Measurements from ENCODE around the gene HSD11B2. TPM values are rescaled to one million over a fixed set of nuclear protein-coding genes. Genes with fewer than 3 reads are reported as not detected.

HSD11B2 gene
- total and polyA plus RNA-seq, 3 experiments from 2014 or later = 1.1 to 1.5 TPM; not detected in 1

- H3K36me3 ChIP-seq (ENCODE audit: insufficient read depth, low read length) = no peaks in the 10 kb centered on the region
- H3K9me3 Mint-ChIP-seq = peaks cover 0 to 1% (median 0%) of the 10 kb centered on the region in 5 donors
- CTCF ChIA-PET = interaction anchor here (1.0 kb wide), 1 partner anchor 9 kb away, joined by 3 read pairs; no protein-coding TSS in a partner anchor
- POLR2A ChIA-PET = no interaction called here
- no peak overlapping the region for H3K4me3 ChIP-seq (ENCODE audit: low read length)
- no peak overlapping the region for H3K4me3 Mint-ChIP-seq
- H3K36me3 Mint-ChIP-seq = no peaks in the 10 kb centered on the region
- DNase-seq = no peak
- no peaks in the 10 kb centered on the region for H3K9me3 ChIP-seq (ENCODE audit: low read length)
- H3K4me1 Mint-ChIP-seq = no peaks in the 10 kb centered on the region
- peaks cover 21 to 51% of the 10 kb centered on the region in 2 donors for H3K27me3 Mint-ChIP-seq
- no peaks in the 10 kb centered on the region for H3K4me1 ChIP-seq (ENCODE audit: insufficient read depth, low read length)
- H3K27me3 ChIP-seq (ENCODE audit: insufficient read depth, low read length, poor library complexity, severe bottlenecking) = no peaks in the 10 kb centered on the region
- no peak overlapping the region for H3K27ac Mint-ChIP-seq
- no peak overlapping the region for H3K27ac ChIP-seq (ENCODE audit: low read depth, low read length)
Observed at GRCh38 chr16:67423611-67424260, 7.2 kb upstream of the HSD11B2 start.

- Histone ChIP-seq H3K4me1 (ENCODE audit: insufficient read depth, low read length) (no peaks in the 10 kb centered on the region), H3K27me3 (ENCODE audit: insufficient read depth, low read length, poor library complexity, severe bottlenecking) (no peaks in the 10 kb centered on the region), H3K4me3 (ENCODE audit: low read length) (no peak overlapping the region), H3K27ac (ENCODE audit: low read depth, low read length) (no peak overlapping the region), H3K9me3 (ENCODE audit: low read length) (no peaks in the 10 kb centered on the region), H3K36me3 (ENCODE audit: insufficient read depth, low read length) (no peaks in the 10 kb centered on the region)
- Mint-ChIP-seq H3K27me3 (peaks cover 24 to 55% of the 10 kb centered on the region in 2 donors), H3K4me3 (no peak overlapping the region), H3K9me3 (peaks cover 0 to 1% (median 0%) of the 10 kb centered on the region in 5 donors), H3K36me3 (no peaks in the 10 kb centered on the region), H3K27ac (no peak overlapping the region), H3K4me1 (no peaks in the 10 kb centered on the region)
- ChIA-PET CTCF (interaction anchor here (1.0 kb wide), 1 partner anchor 10 kb away, joined by 3 read pairs; no protein-coding TSS in a partner anchor), POLR2A (no interaction called here)
- DNase-seq = no peak
Observed at GRCh38 chr16:67424261-67424615, 6.7 kb upstream of the HSD11B2 start.

GRCh38 chr16:67425061-67425460, 5.9 kb upstream of the HSD11B2 start:
- Mint-ChIP-seq H3K27ac (no peak overlapping the region), H3K27me3 (peaks cover 29 to 57% of the 10 kb centered on the region in 2 donors)
- CTCF ChIA-PET = no interaction called here

GRCh38 chr16:67425580-67425979, 5.3 kb upstream of the HSD11B2 start:
- peaks cover 9% of the 10 kb centered on the region for H3K27me3 ChIP-seq (ENCODE audit: insufficient read depth, low read length, poor library complexity, severe bottlenecking)
- DNase-seq = no peak
- peaks cover 0 to 6% (median 5%) of the 10 kb centered on the region in 3 donors for H3K4me1 Mint-ChIP-seq
- no peaks in the 10 kb centered on the region for H3K36me3 ChIP-seq (ENCODE audit: insufficient read depth, low read length)
- H3K27ac Mint-ChIP-seq = no peak overlapping the region
- ChIA-PET POLR2A (interaction anchor here (0.6 kb wide), 1 partner anchor 1352 kb away, joined by 18 read pairs; no protein-coding TSS in a partner anchor), CTCF (no interaction called here)
- no peaks in the 10 kb centered on the region for H3K9me3 ChIP-seq (ENCODE audit: low read length)
- H3K4me1 ChIP-seq (ENCODE audit: insufficient read depth, low read length) = no peaks in the 10 kb centered on the region
- H3K4me3 ChIP-seq (ENCODE audit: low read length) = no peak overlapping the region
- H3K27ac ChIP-seq (ENCODE audit: low read depth, low read length) = no peak overlapping the region
- no peaks in the 10 kb centered on the region for H3K36me3 Mint-ChIP-seq
- peaks cover 33 to 61% of the 10 kb centered on the region in 2 donors for H3K27me3 Mint-ChIP-seq
- peaks cover 0 to 1% (median 0%) of the 10 kb centered on the region in 5 donors for H3K9me3 Mint-ChIP-seq
- no peak overlapping the region for H3K4me3 Mint-ChIP-seq

More at GRCh38 chr16:67425061-67425460, 5.9 kb upstream of the HSD11B2 start:
- POLR2A ChIA-PET = no interaction called here
- Mint-ChIP-seq H3K4me3 (no peak overlapping the region), H3K9me3 (peaks cover 0 to 1% (median 0%) of the 10 kb centered on the region in 5 donors), H3K4me1 (peaks cover 0 to 3% (median under 1%) of the 10 kb centered on the region in 3 donors), H3K36me3 (no peaks in the 10 kb centered on the region)
- H3K27ac ChIP-seq (ENCODE audit: low read depth, low read length) = no peak overlapping the region
- DNase-seq = no peak
- peaks cover 6% of the 10 kb centered on the region for H3K27me3 ChIP-seq (ENCODE audit: insufficient read depth, low read length, poor library complexity, severe bottlenecking)
- H3K36me3 ChIP-seq (ENCODE audit: insufficient read depth, low read length) = no peaks in the 10 kb centered on the region
- no peaks in the 10 kb centered on the region for H3K4me1 ChIP-seq (ENCODE audit: insufficient read depth, low read length)
- no peaks in the 10 kb centered on the region for H3K9me3 ChIP-seq (ENCODE audit: low read length)
- no peak overlapping the region for H3K4me3 ChIP-seq (ENCODE audit: low read length)

- Mint-ChIP-seq H3K27ac (no peak overlapping the region), H3K36me3 (no peaks in the 10 kb centered on the region), H3K4me3 (no peak overlapping the region)
Observed at GRCh38 chr16:67426022-67426421, 4.9 kb upstream of the HSD11B2 start.

GRCh38 chr16:67426950-67427349, 4.0 kb upstream of the HSD11B2 start:
- peaks cover 0 to 10% (median 9%) of the 10 kb centered on the region in 3 donors for H3K4me1 Mint-ChIP-seq
- POLR2A ChIA-PET = no interaction called here
- H3K4me3 ChIP-seq (ENCODE audit: low read length) = no peak overlapping the region
- H3K27ac ChIP-seq (ENCODE audit: low read depth, low read length) = no peak overlapping the region
- H3K4me1 ChIP-seq (ENCODE audit: insufficient read depth, low read length) = peaks cover 6% of the 10 kb centered on the region
- peaks cover 37 to 65% of the 10 kb centered on the region in 2 donors for H3K27me3 Mint-ChIP-seq
- H3K27ac Mint-ChIP-seq = no peak overlapping the region
- H3K27me3 ChIP-seq (ENCODE audit: insufficient read depth, low read length, poor library complexity, severe bottlenecking) = peaks cover 9% of the 10 kb centered on the region
- CTCF ChIA-PET = interaction anchor here (1.0 to 1.9 kb wide), 6 partner anchors 10 to 87 kb away, joined by 3 to 10 read pairs (median 4); partner anchors contain the start of gene ZDHHC1
- no peak overlapping the region for H3K4me3 Mint-ChIP-seq
- peaks cover 0 to 1% (median 0%) of the 10 kb centered on the region in 5 donors for H3K9me3 Mint-ChIP-seq
- no peak for DNase-seq
- H3K9me3 ChIP-seq (ENCODE audit: low read length) = no peaks in the 10 kb centered on the region
- no peaks in the 10 kb centered on the region for H3K36me3 Mint-ChIP-seq
- no peaks in the 10 kb centered on the region for H3K36me3 ChIP-seq (ENCODE audit: insufficient read depth, low read length)

More at GRCh38 chr16:67426022-67426421, 4.9 kb upstream of the HSD11B2 start:
- peaks cover 0 to 1% (median 0%) of the 10 kb centered on the region in 5 donors for H3K9me3 Mint-ChIP-seq
- Histone ChIP-seq H3K27ac (ENCODE audit: low read depth, low read length) (no peak overlapping the region), H3K4me3 (ENCODE audit: low read length) (no peak overlapping the region), H3K9me3 (ENCODE audit: low read length) (no peaks in the 10 kb centered on the region), H3K4me1 (ENCODE audit: insufficient read depth, low read length) (no peaks in the 10 kb centered on the region), H3K36me3 (ENCODE audit: insufficient read depth, low read length) (no peaks in the 10 kb centered on the region), H3K27me3 (ENCODE audit: insufficient read depth, low read length, poor library complexity, severe bottlenecking) (peaks cover 9% of the 10 kb centered on the region)
- no peak for DNase-seq
- CTCF ChIA-PET = no interaction called here
- H3K4me1 Mint-ChIP-seq = peaks cover 0 to 6% (median 5%) of the 10 kb centered on the region in 3 donors
- H3K27me3 Mint-ChIP-seq = peaks cover 33 to 61% of the 10 kb centered on the region in 2 donors
- POLR2A ChIA-PET = interaction anchor here (0.6 kb wide), 1 partner anchor 1351 kb away, joined by 18 read pairs; no protein-coding TSS in a partner anchor

- Mint-ChIP-seq H3K27ac (no peak overlapping the region), H3K36me3 (no peaks in the 10 kb centered on the region), H3K4me1 (peaks cover 0 to 14% (median 10%) of the 10 kb centered on the region in 3 donors), H3K9me3 (no peaks in the 10 kb centered on the region), H3K4me3 (peak overlapping the region in 1 of 7 donors; percentile 8), H3K27me3 (peaks cover 34 to 62% of the 10 kb centered on the region in 2 donors)
- Histone ChIP-seq H3K4me1 (ENCODE audit: insufficient read depth, low read length) (peaks cover 6% of the 10 kb centered on the region), H3K9me3 (ENCODE audit: low read length) (no peaks in the 10 kb centered on the region), H3K27ac (ENCODE audit: low read depth, low read length) (no peak overlapping the region), H3K36me3 (ENCODE audit: insufficient read depth, low read length) (no peaks in the 10 kb centered on the region), H3K4me3 (ENCODE audit: low read length) (no peak overlapping the region), H3K27me3 (ENCODE audit: insufficient read depth, low read length, poor library complexity, severe bottlenecking) (peaks cover 9% of the 10 kb centered on the region)
- ChIA-PET POLR2A (no interaction called here), CTCF (interaction anchor here (0.6 to 1.9 kb wide), 10 partner anchors 11 to 273 kb away, joined by 3 to 10 read pairs (median 4); partner anchors contain the start of gene ZDHHC1)
- peak in 4 of 5 donors; percentile 20 to 63 (median 26) for DNase-seq
Observed at GRCh38 chr16:67428146-67428731, 2.7 kb upstream of the HSD11B2 start.
